GM20000 (cell line): Measurements from ENCODE around the gene OR1Q1.
"Not testable (repeated sequence)": the region's sequence is repeated elsewhere in the genome, so short reads cannot be mapped to it uniquely, and the experiment has no call there.

ENCODE experiments used
- DNase-seq: peaks from one replicate; pipeline ENCODE4 v3.0.0; 2012; ENCODE audit warnings: low spot score
- CTCF ChIP-seq: IDR thresholded peaks from 2 replicates; pipeline ENCODE4 v1.5.1; 2012; ENCODE audit warnings: mild to moderate bottlenecking, control low read depth; ENCODE audit errors: extremely low read depth, missing control alignments

The OR1Q1 gene

GRCh38 chr9:122614362-122614761 lies at the start of gene OR1Q1:
OR1Q1 (plus strand) TSS chr9:122614738; CDS start chr9:122614738, 0 bp downstream.
- no peak for DNase-seq
- TF ChIP-seq CTCF: no peak

- no peak for TF ChIP-seq CTCF
- DNase-seq: no peak
Observed at GRCh38 chr9:122567901-122568300, 46.6 kb upstream of the OR1Q1 start.

- TF ChIP-seq CTCF: no peak
- DNase-seq: no peak
Observed at GRCh38 chr9:122572456-122572855, 42.1 kb upstream of the OR1Q1 start.

GRCh38 chr9:122579874-122580273 lies 34.7 kb upstream of the OR1Q1 start:
- no peak for DNase-seq
- TF ChIP-seq CTCF: no peak

GRCh38 chr9:122580360-122580759 lies 34.2 kb upstream of the OR1Q1 start:
- TF ChIP-seq CTCF: no peak
- no peak for DNase-seq

- DNase-seq: not testable (repeated sequence)
Observed at GRCh38 chr9:122583284-122583683, 31.3 kb upstream of the OR1Q1 start, which contains the start of gene OR1L8. OR1L8 (minus strand) TSS chr9:122583384; CDS start chr9:122568477, 14,907 bp downstream.

- TF ChIP-seq CTCF: no peak
- no peak for DNase-seq
Observed at GRCh38 chr9:122605691-122606090, 8.8 kb upstream of the OR1Q1 start.

- TF ChIP-seq CTCF: no peak
Observed at GRCh38 chr9:122606587-122606986, 8.0 kb upstream of the OR1Q1 start.

More at GRCh38 chr9:122606587-122606986, 8.0 kb upstream of the OR1Q1 start:
- no peak for DNase-seq
